Stimulated activated CD4-positive, alpha-beta T cell treated with anti-CD3 and anti-CD28 coated beads, TNF-alpha, amount 100 ng/mL, for 24 hours (primary cell): ENCODE results near the gene IDUA.
"Not testable (repeated sequence)": the region's sequence is repeated elsewhere in the genome, so short reads cannot be mapped to it uniquely, and the experiment has no call there.

Experiments used
- DNase-seq, 3 experiments: peaks; one replicate each; pipeline ENCODE4 v3.0.0-alpha.2; 2020; ENCODE audit warnings: low read depth in 3 of 3

The IDUA gene

DNA sequence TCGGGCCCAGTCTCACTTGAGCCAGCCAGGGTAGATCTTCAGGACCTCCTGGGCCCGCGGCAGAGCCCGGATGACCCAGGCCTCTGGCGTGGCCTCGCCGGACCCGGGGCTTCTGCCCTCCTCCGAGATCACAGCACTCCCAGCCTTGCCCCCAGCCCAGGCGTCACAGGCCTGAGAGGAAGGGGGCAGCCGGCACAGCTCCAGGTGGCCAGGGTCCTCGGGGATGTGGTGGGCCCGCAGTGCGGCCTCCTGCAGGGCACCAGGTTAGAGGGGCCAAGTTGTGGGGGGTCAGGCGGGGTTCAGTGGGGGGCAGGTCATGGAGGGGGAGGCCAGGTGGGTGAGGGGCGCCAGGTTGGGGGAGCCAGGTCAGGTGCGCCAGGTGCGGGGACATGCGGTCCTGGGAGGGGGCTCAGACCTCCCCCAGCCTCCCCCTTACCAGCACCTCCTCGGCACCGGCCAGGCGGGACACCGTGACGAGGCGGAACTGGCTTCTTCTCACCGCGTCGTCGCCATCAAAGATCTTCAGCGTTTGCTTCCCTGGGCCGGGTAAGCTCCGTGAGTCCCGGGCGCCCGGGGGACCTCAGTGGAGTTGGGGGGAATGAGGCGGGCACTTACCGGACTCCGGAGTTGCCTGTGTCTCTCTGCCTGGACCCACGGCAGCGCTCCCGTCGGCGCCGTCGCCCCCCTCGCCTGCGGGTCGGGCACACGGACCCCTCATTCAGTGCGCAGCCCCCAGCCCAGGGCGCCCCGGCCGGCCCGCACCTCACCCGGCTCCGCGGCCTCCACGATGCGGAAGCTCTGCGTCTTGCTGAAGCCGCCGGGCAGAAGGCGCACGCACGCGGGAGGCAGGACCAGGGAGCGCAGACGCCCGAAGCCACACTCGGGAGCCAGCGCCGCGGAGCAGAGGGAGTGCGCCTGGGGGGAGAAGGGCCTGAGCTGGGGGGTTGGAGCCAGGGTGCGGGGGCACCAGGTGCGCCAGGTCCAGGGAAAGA is 19.4 kb upstream of the IDUA start:
- DNase-seq, result no peak

DNA sequence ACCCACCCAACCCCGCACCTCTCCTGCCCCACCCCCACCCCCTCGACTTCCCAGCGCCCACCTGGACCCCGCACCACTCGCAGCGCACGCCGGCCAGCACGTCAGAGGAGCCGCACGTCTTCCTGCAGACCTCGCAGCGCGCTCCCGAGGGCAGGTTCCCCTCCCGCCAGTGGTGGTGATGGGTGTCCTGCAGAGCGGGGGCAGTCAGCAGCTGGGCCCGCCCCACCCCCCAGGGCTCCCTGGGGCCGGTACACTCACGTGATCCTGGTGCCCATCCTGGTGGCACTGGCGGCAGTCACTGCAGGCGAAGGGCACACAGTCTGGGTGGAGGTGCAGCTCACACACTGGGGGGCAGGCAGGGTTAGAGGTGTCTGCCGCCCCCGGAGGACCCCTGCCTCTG is 18.6 kb upstream of the IDUA start:
- DNase-seq, result no peak

- DNase-seq, result no peak
These were observed 18.0 kb upstream of the IDUA start for GRCh38 chr4:968621-969394.

DNA sequence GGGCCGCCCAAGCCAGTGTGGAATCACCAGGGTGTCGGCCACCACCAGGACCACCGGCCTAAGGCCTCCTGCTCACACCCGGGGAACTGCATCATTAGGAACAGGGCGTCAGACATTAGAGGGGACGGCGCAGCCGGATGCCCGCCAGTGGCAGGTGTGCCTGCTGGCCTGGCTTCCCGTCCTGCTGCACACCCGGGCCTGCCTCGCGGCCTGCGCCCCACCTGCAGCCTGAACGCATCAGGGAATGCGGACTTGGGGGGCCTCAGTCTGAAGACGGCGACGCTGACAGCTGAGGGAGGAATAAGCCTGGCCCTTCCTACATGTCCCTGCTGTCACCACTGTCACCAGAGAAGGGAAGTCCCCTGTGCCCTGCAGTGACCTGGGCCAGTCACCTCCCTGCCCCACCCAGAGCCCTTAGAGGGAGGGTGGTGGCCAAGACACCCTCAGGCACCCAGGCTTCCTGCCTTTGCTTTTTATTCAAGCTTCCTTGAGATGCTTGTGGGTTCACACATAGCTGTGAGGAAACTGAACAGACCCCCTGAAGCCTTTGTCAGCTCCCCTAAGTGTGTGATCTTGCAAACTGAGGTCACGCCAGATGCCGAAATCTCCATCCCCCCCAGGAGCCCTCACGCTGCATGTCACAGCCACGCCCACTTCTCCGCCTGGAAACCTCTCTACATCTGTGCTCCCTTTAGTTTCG is 16.6 kb upstream of the IDUA start:
- DNase-seq, result no peak

DNA sequence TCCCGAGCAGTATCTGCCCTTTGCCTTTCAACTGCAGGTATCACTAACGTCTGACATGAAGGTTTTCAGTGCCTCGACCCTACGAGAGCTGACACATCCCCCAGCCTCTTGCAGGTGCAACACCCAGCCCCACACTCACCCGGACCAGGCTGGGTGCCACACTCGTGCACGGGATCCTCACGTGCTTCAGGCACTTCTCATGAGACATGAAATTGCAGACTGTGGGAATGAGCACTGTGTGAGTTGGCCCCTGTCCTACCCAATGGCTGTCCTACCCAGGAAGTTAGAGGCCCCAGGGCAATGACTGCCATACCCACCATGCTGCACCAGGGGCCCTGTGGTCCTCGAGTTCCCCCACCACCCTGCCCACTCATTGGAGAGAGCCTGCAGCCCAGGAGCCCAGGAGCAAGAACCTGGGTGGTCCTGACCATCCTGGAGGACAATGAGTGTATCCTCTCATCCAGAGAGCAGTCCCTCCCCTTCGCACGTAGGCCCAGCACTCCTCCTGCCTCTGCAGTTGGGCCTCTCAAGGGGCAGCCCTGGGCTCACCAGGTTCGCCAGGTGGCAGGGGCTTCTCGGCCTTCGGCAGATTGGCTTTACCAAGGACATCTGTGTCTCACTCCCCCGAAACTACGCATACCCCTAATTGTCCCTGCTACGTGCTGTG is 15.9 kb upstream of the IDUA start:
- DNase-seq, result no peak

GRCh38 chr4:971666-972500 is 15.0 kb upstream of the IDUA start:
- DNase-seq, result no peak

- DNase-seq, result peak in 2 of 3 experiments; percentile 19 to 51
These were observed 14.0 kb upstream of the IDUA start for GRCh38 chr4:972651-973424.

GRCh38 chr4:973431-974397 is 13.1 kb upstream of the IDUA start, which contains the start of gene DGKQ:
Gene DGKQ, minus strand, starts transcription at chr4:973569. Its CDS starts 87 bp downstream, at chr4:973482.
- peak; percentile 74 to 80 (median 78) for DNase-seq

DNA sequence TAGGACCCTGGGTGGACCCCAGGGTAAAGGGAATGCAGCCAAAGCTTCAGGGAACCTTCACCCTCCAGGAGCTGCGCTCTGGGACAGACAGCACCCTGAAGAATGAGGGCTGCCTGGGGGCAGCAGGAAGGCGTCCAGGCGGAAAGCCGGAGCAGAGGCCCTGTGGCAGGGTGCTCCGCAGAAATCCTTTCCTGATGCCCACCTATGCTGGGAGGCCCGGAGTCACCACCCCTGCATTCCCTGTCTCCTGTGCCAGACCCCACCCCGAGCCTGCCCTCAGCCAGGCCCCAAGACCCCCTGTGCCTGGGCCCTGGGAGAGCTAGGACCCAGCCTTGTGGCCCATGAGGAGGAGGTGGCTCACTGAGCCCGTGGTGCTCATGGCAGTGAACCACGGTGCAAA is 12.2 kb upstream of the IDUA start:
- DNase-seq, result no peak

DNA sequence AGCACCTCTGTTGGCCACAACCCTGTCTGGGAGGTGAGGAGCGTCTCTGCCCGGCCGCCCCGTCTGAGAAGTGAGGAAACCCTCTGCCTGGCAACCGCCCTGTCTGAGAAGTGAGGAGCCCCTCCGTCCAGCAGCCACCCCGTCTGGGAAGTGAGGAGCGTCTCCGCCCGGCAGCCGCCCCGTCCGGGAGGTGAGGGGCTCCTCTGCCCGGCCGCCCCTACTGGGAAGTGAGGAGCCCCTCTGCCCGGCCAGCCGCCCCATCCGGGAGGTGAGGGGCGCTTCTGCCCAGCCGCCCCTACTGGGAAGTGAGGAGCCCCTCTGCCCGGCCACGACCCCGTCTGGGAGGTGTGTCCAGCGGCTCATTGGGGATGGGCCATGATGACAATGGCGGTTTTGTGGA is 10.8 kb upstream of the IDUA start:
- not testable (repeated sequence) for DNase-seq

DNA sequence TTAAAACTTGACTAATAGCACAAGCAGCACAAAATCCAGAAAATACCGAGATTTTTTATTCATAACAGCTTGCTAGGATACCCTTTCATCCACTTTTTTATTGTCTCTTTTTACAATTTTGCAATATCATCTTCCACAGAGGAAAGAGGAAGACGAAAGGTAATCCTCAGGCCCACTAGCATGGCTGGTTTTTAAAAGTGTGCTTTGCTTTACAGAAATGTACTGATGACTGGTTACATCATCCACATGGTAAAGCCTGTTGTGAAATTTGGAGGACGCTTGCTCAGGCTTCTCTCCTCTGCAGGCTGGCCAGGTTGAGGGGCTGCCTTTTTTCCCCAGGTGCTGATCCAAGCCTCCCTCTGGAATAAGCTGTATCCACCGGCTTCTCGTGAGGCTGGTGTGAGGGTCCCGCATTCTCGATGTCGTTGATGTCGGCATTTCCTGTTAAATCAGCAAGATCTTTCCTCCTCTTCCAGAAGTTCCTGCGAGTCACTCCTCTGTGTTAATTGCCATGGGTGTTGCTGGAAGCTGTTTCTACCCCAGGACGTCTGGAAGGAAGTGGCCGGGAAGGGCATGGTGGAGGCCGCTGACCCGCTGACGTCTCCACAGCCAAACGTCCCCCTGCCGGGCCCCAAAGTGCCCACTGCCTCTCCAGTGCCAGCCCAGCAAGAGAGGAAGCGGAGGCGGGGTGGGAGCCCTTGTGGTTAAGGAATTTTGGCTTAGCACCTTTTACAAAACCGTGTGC is 7.7 kb upstream of the IDUA start:
- no peak for DNase-seq

DNA sequence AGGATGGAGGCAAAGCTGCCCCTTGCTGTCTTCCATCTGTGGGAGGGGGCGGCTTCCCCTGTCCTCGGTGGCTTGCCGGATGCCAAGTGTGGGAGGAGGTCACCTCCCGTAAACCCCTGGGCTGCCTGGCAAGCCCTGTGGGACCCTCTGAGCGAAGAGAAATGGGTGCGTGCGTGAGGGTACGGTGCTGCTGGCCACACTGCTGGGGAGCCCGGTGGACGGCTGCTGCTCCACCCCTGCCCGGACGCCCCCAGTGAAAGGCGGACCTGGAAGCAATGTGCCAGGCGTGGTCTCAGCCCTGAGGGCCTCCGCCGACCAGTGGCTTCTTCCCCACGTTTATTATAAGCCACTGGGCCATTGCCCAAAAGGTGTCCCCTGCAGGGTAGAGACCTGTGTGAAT is 4.6 kb upstream of the IDUA start:
- no peak for DNase-seq

DNA sequence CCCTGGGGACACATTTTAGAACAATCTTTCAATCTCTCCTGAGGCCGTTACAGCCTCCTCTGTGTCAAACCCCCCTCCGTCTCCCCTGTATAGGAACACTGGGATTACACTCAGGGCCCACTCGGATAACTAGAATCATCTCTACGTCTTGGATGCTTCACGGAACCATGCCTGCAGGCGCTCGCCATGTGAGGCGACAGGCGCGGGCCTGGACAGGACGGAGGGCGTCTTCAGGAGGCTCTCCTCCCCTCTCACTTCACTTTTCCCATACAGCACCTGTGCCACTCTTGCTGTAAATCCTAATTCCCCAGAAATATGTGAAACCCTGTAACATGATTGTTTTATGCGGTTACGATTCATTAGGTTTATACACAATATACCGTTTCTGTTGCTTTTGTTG is 4.0 kb upstream of the IDUA start:
- DNase-seq, result no peak

- DNase-seq, result no peak
These were observed 2.3 kb upstream of the IDUA start for GRCh38 chr4:984336-985054.

DNA sequence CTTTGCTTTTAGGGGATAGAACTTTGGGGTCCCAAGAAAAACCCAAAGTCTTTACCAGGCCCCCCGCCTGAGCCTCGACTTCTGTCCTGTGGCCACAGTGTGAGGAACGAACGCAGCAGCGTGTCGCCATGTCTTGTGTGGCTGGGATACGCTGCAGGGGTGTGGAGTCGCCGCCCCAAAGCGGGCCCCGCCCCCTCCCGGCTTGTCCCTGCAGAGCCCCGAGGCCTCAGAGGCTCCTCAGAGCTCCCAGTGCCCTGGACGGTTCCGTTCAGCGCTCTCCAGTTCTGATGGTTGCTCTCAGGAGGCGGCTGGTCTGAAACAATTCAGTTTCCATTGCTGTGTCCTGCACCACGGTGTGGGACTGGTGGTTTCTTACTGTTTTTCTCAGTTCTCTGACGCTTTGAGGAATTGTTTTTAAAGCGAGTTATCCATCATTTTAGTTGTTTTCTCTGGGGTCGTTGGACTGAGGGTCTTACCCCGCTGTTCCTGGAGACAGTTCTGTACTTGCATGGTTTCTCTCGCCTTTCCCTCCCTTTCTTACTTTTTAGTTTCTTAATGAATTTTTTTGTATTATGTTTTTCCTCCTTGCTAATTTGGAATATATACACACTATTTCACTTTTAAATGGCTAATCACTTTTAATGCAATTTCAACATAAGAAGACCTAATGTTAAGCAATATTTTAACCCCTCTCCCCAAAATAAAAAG is 1.6 kb upstream of the IDUA start:
- DNase-seq, result peak; percentile 51 to 82 (median 58)

DNA sequence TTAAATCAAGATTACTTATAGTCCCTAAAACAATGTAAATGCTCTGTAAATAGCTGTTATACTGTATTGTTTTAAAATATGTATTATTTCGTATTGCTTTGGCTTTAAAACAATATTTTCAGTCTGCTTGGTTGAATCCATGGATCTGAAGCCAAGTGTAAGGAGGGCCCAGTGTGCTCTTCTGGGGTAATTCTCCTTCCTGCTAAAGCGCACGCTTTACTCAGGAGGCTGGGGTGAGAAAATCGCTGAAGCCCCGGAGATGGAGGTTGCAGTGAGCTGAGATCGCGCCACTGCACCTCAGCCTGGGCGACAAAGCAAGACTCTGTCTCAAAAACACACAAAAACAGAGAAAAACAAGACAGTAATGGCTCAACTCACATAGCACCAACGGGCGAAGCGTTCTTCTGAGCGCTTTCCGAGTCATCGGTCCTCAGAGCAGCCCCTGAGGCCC is 391 bp upstream of the IDUA start:
- DNase-seq, result no peak
